Measurements from ENCODE around the gene TRAPPC2.

Gene TRAPPC2

DNA sequence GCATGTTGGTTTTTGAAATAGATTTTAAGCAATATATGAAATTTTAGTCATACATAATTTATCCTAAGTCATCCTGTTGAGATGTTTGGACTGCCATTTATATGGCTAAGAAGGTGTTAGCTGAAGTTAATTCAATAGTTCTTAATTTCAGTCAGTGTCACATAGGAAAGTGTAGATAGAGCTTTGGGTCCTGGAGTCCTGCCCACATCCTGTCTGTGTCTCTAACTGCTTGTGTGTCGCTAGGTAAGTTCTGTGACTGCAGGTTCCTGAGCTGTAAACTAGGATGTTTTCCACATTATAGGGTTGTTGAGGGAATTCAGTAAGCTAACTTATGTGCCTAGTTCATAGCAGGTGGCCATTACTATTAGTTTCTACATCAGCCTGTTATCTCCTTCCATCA, 20.8 kb upstream of the TRAPPC2 start:
- H3K27me3 ChIP-seq (ENCODE audit: insufficient read depth, low read length, poor library complexity, severe bottlenecking) = no peaks in the 10 kb centered on the region
- H3F3A ChIP-seq (ENCODE audit: low read depth) = no peaks in the 10 kb centered on the region
- no peaks in the 10 kb centered on the region for H4K20me1 ChIP-seq (ENCODE audit: insufficient read depth, low read length, poor library complexity, severe bottlenecking)
- no peaks in the 10 kb centered on the region for H3K79me2 ChIP-seq (ENCODE audit: insufficient read depth, low read length)
- peaks cover 41% of the 10 kb centered on the region; the same call in 1 of the 2 replicates for H3K36me3 ChIP-seq (ENCODE audit: insufficient read depth, low read length)
- peaks cover 10% of the 10 kb centered on the region for H3K4me1 ChIP-seq (ENCODE audit: insufficient read depth, low read length, poor library complexity, severe bottlenecking)
- H2AFZ ChIP-seq (ENCODE audit: low read length) = no peak overlapping the region
- no peak overlapping the region for H3K9ac ChIP-seq (ENCODE audit: low read depth, low read length, poor library complexity, severe bottlenecking)
- TF ChIP-seq, protein P1, sequence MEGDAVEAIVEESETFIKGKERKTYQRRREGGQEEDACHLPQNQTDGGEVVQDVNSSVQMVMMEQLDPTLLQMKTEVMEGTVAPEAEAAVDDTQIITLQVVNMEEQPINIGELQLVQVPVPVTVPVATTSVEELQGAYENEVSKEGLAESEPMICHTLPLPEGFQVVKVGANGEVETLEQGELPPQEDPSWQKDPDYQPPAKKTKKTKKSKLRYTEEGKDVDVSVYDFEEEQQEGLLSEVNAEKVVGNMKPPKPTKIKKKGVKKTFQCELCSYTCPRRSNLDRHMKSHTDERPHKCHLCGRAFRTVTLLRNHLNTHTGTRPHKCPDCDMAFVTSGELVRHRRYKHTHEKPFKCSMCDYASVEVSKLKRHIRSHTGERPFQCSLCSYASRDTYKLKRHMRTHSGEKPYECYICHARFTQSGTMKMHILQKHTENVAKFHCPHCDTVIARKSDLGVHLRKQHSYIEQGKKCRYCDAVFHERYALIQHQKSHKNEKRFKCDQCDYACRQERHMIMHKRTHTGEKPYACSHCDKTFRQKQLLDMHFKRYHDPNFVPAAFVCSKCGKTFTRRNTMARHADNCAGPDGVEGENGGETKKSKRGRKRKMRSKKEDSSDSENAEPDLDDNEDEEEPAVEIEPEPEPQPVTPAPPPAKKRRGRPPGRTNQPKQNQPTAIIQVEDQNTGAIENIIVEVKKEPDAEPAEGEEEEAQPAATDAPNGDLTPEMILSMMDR (conservative IDR thresholded peaks at IDR 0.05; ENCODE audit: low read length) = no peak
- TF ChIP-seq EZH2phosphoT487 (IDR thresholded peaks at IDR 0.05; ENCODE audit: borderline replicate concordance) = no peak
- no peak overlapping the region for H3K4me3 ChIP-seq (ENCODE audit: low read length, poor library complexity, severe bottlenecking)
- H3K4me2 ChIP-seq (ENCODE audit: low read depth, low read length, poor library complexity, severe bottlenecking) = no peak overlapping the region
- H3K9me2 ChIP-seq (replicated peaks; ENCODE audit: low read depth, low read length) = no peaks in the 10 kb centered on the region
- H3K9me3 ChIP-seq (ENCODE audit: insufficient read depth, low read depth, low read length) = no peaks in the 10 kb centered on the region

DNA sequence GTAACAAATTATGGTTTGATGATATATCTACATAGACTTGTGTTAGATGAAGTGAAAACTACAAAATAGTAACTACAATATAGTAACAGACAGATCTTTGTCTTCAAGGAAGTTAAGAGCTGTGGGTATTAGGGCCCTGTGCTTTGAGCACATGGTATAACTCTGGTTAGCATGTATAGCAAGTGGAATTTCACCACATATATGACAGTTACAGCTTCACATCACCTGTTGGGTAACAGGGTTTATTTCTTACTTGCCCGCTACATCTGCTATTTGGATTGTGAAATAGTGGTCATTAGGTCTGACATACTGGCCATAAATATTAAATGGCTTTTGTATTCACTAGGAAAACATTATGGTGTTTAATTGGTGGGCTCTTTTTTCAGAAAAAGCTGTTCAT, 20.3 kb upstream of the TRAPPC2 start:
- H3K4me3 ChIP-seq (ENCODE audit: low read length, poor library complexity, severe bottlenecking) = no peak overlapping the region
- no peak overlapping the region for H2AFZ ChIP-seq (ENCODE audit: low read length)
- H3F3A ChIP-seq (ENCODE audit: low read depth) = no peaks in the 10 kb centered on the region
- H3K9ac ChIP-seq (ENCODE audit: low read depth, low read length, poor library complexity, severe bottlenecking) = no peak overlapping the region
- H3K4me1 ChIP-seq (ENCODE audit: insufficient read depth, low read length, poor library complexity, severe bottlenecking) = peaks cover 10% of the 10 kb centered on the region
- H3K79me2 ChIP-seq (ENCODE audit: insufficient read depth, low read length) = no peaks in the 10 kb centered on the region
- no peak overlapping the region for H3K4me2 ChIP-seq (ENCODE audit: low read depth, low read length, poor library complexity, severe bottlenecking)
- no peaks in the 10 kb centered on the region for H3K27me3 ChIP-seq (ENCODE audit: insufficient read depth, low read length, poor library complexity, severe bottlenecking)
- no peaks in the 10 kb centered on the region for H3K9me3 ChIP-seq (ENCODE audit: insufficient read depth, low read depth, low read length)
- H3K9me2 ChIP-seq (replicated peaks; ENCODE audit: low read depth, low read length) = no peaks in the 10 kb centered on the region
- no peaks in the 10 kb centered on the region for H4K20me1 ChIP-seq (ENCODE audit: insufficient read depth, low read length, poor library complexity, severe bottlenecking)
- peaks cover 38% of the 10 kb centered on the region; the same call in 1 of the 2 replicates for H3K36me3 ChIP-seq (ENCODE audit: insufficient read depth, low read length)
- no peak for TF ChIP-seq EZH2phosphoT487 (IDR thresholded peaks at IDR 0.05; ENCODE audit: borderline replicate concordance)
- TF ChIP-seq, protein P1 (conservative IDR thresholded peaks at IDR 0.05; ENCODE audit: low read length) = no peak

DNA sequence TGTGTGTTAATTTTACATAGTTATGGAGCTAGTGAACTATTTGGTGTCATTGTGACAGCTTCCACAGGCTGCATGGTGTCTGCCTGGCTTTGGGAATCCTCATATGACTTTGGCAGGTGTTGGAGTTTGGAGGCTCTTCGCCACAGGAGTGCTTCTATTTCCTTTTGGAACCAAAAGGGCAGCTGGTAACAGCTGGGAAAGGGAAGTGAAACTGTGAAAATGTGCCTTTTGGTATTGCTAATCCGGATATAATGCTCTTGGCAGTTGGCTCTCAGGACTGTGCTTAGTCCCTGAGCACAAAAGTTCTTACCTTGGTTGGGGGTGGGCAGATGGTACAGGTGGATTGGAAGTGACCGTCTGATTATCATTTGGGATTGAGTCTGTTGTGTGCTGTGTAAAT, 18.2 kb upstream of the TRAPPC2 start:
- peaks cover 24% of the 10 kb centered on the region; the same call in 1 of the 2 replicates for H3K36me3 ChIP-seq (ENCODE audit: insufficient read depth, low read length)
- H3K4me1 ChIP-seq (ENCODE audit: insufficient read depth, low read length, poor library complexity, severe bottlenecking) = peaks cover 10% of the 10 kb centered on the region
- H3K4me3 ChIP-seq (ENCODE audit: low read length, poor library complexity, severe bottlenecking) = no peak overlapping the region

More for the DNA sequence above, 18.2 kb upstream of the TRAPPC2 start:
- H3K9me2 ChIP-seq (replicated peaks; ENCODE audit: low read depth, low read length) = no peaks in the 10 kb centered on the region
- no peak for TF ChIP-seq EZH2phosphoT487 (IDR thresholded peaks at IDR 0.05; ENCODE audit: borderline replicate concordance)
- TF ChIP-seq, protein P1 (conservative IDR thresholded peaks at IDR 0.05; ENCODE audit: low read length) = no peak
- no peaks in the 10 kb centered on the region for H3K27me3 ChIP-seq (ENCODE audit: insufficient read depth, low read length, poor library complexity, severe bottlenecking)
- no peak overlapping the region for H3K4me2 ChIP-seq (ENCODE audit: low read depth, low read length, poor library complexity, severe bottlenecking)
- H3K9ac ChIP-seq (ENCODE audit: low read depth, low read length, poor library complexity, severe bottlenecking) = no peak overlapping the region
- no peaks in the 10 kb centered on the region for H3K79me2 ChIP-seq (ENCODE audit: insufficient read depth, low read length)
- H3K9me3 ChIP-seq (ENCODE audit: insufficient read depth, low read depth, low read length) = no peaks in the 10 kb centered on the region
- H4K20me1 ChIP-seq (ENCODE audit: insufficient read depth, low read length, poor library complexity, severe bottlenecking) = no peaks in the 10 kb centered on the region
- H3F3A ChIP-seq (ENCODE audit: low read depth) = no peaks in the 10 kb centered on the region
- H2AFZ ChIP-seq (ENCODE audit: low read length) = no peak overlapping the region
